Measurements from ENCODE around the gene TCF4. TPM values are rescaled to one million over a fixed set of nuclear protein-coding genes. Genes with fewer than 3 reads are reported as not detected.

Gene TCF4
- total RNA-seq, 1 experiment from 2014 or later, result 104 TPM

DNA sequence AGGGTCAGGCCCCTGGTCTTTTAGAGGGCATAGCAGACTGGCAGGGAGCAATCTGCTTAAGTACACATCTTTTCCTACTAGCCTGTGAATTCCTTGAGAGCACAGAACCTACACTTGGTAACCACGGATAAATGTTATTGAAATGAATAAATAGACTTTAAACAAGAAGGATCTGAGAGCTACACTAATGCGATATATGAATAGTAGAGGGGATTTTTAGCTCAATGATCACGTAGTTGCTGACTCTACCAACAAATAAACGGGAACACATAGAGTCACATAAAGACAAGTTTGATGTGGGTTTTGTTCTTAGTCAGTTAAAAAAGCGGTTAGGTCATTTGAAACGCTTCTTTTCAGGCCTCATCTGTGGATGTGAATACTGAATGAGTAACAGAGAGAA, 338.4 kb downstream of the TCF4 start:
- peaks cover 15% of the 10 kb centered on the region for H3K36me3 Mint-ChIP-seq
- no peaks in the 10 kb centered on the region for H3K9me3 Mint-ChIP-seq
- no peaks in the 10 kb centered on the region for H3K27me3 Mint-ChIP-seq (ENCODE audit: low read depth)
- H3K27ac Mint-ChIP-seq, result peak overlapping the region; percentile 55
- no peak for TF ChIP-seq PRRX2 (CRISPR knock-in tag; IDR thresholded peaks at IDR 0.05)
- TF ChIP-seq, protein P1, sequence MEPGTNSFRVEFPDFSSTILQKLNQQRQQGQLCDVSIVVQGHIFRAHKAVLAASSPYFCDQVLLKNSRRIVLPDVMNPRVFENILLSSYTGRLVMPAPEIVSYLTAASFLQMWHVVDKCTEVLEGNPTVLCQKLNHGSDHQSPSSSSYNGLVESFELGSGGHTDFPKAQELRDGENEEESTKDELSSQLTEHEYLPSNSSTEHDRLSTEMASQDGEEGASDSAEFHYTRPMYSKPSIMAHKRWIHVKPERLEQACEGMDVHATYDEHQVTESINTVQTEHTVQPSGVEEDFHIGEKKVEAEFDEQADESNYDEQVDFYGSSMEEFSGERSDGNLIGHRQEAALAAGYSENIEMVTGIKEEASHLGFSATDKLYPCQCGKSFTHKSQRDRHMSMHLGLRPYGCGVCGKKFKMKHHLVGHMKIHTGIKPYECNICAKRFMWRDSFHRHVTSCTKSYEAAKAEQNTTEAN (CRISPR knock-in tag; IDR thresholded peaks at IDR 0.05), result no peak
- TF ChIP-seq, protein P2, sequence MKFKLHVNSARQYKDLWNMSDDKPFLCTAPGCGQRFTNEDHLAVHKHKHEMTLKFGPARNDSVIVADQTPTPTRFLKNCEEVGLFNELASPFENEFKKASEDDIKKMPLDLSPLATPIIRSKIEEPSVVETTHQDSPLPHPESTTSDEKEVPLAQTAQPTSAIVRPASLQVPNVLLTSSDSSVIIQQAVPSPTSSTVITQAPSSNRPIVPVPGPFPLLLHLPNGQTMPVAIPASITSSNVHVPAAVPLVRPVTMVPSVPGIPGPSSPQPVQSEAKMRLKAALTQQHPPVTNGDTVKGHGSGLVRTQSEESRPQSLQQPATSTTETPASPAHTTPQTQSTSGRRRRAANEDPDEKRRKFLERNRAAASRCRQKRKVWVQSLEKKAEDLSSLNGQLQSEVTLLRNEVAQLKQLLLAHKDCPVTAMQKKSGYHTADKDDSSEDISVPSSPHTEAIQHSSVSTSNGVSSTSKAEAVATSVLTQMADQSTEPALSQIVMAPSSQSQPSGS (CRISPR knock-in tag; IDR thresholded peaks at IDR 0.05; ENCODE audit: borderline replicate concordance, low read depth), result no peak
- no peak for ATAC-seq
- peaks cover 29% of the 10 kb centered on the region for H3K4me1 Mint-ChIP-seq
- ChIA-PET POLR2A (no interaction called here), CTCF (no interaction called here)
- H3K4me3 Mint-ChIP-seq, result no peak overlapping the region
- no peak for DNase-seq (ENCODE audit: low spot score)

DNA sequence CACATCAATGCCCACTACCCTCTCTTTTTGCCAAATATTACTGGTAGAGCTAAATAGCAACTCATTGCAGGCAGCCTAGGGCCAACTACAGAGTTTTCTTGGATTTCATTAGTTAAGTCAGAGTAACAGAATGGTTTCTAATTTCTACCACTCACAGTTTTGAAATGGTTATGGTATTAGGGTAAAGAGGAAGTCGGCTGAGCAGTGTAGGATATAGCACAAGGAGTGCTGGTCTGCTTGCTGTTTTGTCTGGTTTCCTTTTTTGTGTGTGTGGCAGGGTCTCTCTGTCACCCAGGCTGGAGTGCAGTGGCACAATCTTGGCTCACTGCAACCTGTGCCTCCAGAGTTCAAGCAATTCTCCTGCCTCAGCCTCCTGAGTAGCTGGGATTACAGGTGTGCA, 339.5 kb downstream of the TCF4 start:
- ATAC-seq (no peak), DNase-seq (ENCODE audit: low spot score) (no peak)
- ChIA-PET POLR2A (no interaction called here), CTCF (no interaction called here)
- Mint-ChIP-seq H3K4me1 (peaks cover 29% of the 10 kb centered on the region), H3K4me3 (no peak overlapping the region), H3K9me3 (no peaks in the 10 kb centered on the region), H3K27me3 (ENCODE audit: low read depth) (no peaks in the 10 kb centered on the region), H3K27ac (no peak overlapping the region), H3K36me3 (peaks cover 6% of the 10 kb centered on the region)
- no peak for TF ChIP-seq ARID4B (CRISPR knock-in tag; IDR thresholded peaks at IDR 0.05; ENCODE audit: borderline replicate concordance)
- TF ChIP-seq JAZF1 (CRISPR knock-in tag; IDR thresholded peaks at IDR 0.05), result no peak
- TF ChIP-seq, protein P3, sequence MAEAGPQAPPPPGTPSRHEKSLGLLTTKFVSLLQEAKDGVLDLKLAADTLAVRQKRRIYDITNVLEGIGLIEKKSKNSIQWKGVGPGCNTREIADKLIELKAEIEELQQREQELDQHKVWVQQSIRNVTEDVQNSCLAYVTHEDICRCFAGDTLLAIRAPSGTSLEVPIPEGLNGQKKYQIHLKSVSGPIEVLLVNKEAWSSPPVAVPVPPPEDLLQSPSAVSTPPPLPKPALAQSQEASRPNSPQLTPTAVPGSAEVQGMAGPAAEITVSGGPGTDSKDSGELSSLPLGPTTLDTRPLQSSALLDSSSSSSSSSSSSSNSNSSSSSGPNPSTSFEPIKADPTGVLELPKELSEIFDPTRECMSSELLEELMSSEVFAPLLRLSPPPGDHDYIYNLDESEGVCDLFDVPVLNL (CRISPR knock-in tag; IDR thresholded peaks at IDR 0.05; ENCODE audit: borderline replicate concordance, low read depth), result no peak
- no peak for TF ChIP-seq ZNF121 (CRISPR knock-in tag; IDR thresholded peaks at IDR 0.05)

DNA sequence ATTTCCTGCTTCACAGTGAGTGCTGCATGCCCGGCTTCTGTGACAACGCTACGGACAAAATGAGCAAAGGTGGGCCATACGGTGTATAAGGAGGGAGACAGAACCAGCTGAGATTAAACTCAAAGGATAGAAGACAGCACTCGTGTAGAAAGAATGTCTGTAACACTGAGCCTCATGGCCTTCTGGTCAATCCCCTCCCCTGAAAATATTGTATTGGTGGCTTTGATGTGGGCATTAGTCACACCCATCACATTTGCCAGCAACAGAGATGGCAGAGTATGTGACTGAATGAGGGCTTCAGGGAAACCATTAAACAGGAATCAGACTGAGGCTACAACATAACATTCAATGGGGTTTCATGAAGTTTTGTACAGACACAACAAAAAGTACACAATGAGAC, 341.0 kb downstream of the TCF4 start:
- POLR2A ChIA-PET, result no interaction called here
- H3K4me1 Mint-ChIP-seq, result peaks cover 19% of the 10 kb centered on the region
- no peak overlapping the region for H3K4me3 Mint-ChIP-seq
- no peak for ATAC-seq
- DNase-seq (ENCODE audit: low spot score), result no peak
- CTCF ChIA-PET, result no interaction called here
- TF ChIP-seq MXD4 (CRISPR knock-in tag; IDR thresholded peaks at IDR 0.05; ENCODE audit: borderline replicate concordance) (no peak), JAZF1 (CRISPR knock-in tag; IDR thresholded peaks at IDR 0.05) (no peak), NR2C2 (CRISPR knock-in tag; IDR thresholded peaks at IDR 0.05) (no peak), MAX (CRISPR knock-in tag; IDR thresholded peaks at IDR 0.05) (no peak), SP1 (CRISPR knock-in tag; conservative IDR thresholded peaks at IDR 0.05) (no peak), KAT7 (CRISPR knock-in tag; IDR thresholded peaks at IDR 0.05; ENCODE audit: borderline replicate concordance) (no peak), MYBL2 (CRISPR knock-in tag; IDR thresholded peaks at IDR 0.05) (no peak), GTF2I (CRISPR knock-in tag; conservative IDR thresholded peaks at IDR 0.05) (no peak), TCF7 (CRISPR knock-in tag; IDR thresholded peaks at IDR 0.05; ENCODE audit: low read depth) (no peak), ZNF317 (CRISPR knock-in tag; IDR thresholded peaks at IDR 0.05; ENCODE audit: borderline replicate concordance, low read depth) (no peak), NR3C1 (CRISPR knock-in tag; conservative IDR thresholded peaks at IDR 0.05; ENCODE audit: low read depth) (no peak), FOXJ3 (CRISPR knock-in tag; IDR thresholded peaks at IDR 0.05; ENCODE audit: borderline replicate concordance) (no peak), CBFB (CRISPR knock-in tag; IDR thresholded peaks at IDR 0.05; ENCODE audit: low read depth) (no peak)
- H3K27me3 Mint-ChIP-seq (ENCODE audit: low read depth), result no peaks in the 10 kb centered on the region
- H3K36me3 Mint-ChIP-seq, result peaks cover 6% of the 10 kb centered on the region; the same call in 1 of the 2 replicates
- no peaks in the 10 kb centered on the region for H3K9me3 Mint-ChIP-seq
- H3K27ac Mint-ChIP-seq, result no peak overlapping the region

Measured in WTC11 (cell line).